Tibial nerve (tissue), 4 donors: Measurements from ENCODE around the gene DYNC1H1. TPM values are rescaled to one million over a fixed set of nuclear protein-coding genes. Genes with fewer than 3 reads are reported as not detected.

Experiments used
- DNase-seq, 2 donors: peaks; one replicate each; pipeline ENCODE4 v3.0.0-alpha.2; 2019; ENCODE audit warnings: low spot score in 2 of 2
- H3K27ac ChIP-seq, 4 donors: fragments of 200-600 bp; sonication (generic) in 3 of 4; one replicate each; pipeline ENCODE4 v1.5.1; 2017 to 2019; ENCODE audit warnings: mild to moderate bottlenecking in 1 of 4
- H3K27me3 ChIP-seq, 2 donors: fragments of 200-600 bp; sonication (generic) in 1 of 2; one replicate each; pipeline versions ENCODE4 v1.5.1 to v1.6.0; 2017 to 2019
- H3K36me3 ChIP-seq, 3 donors: fragments of 200-600 bp; sonication (generic); one replicate each; pipeline ENCODE4 v1.5.1; 2018 to 2019
- H3K4me1 ChIP-seq, 4 donors: fragments of 200-600 bp; sonication (generic) in 3 of 4; one replicate each; pipeline ENCODE4 v1.5.1; 2017 to 2019
- H3K4me3 ChIP-seq, 4 donors: fragments of 200-600 bp; sonication (generic) in 3 of 4; one replicate each; pipeline ENCODE4 v1.5.1; 2017 to 2019; ENCODE audit warnings: mild to moderate bottlenecking in 1 of 4, moderate library complexity in 1 of 4
- H3K9me3 ChIP-seq, 4 donors: fragments of 200-600 bp; sonication (generic) in 3 of 4; one replicate each; pipeline ENCODE4 v1.5.1; 2017 to 2019
- EP300 ChIP-seq, 2 donors: sonication (generic); formaldehyde crosslinking; IDR thresholded peaks; one replicate each; pipeline ENCODE4 v1.6.1; 2017; ENCODE audit warnings: antibody characterized with exemption in 2 of 2, mild to moderate bottlenecking in 1 of 2
- POLR2A ChIP-seq, 2 donors: fragments of 450-650 bp; IDR thresholded peaks; one replicate each; pipeline ENCODE4 v1.6.1; 2017; ENCODE audit warnings: antibody characterized with exemption in 2 of 2, mild to moderate bottlenecking in 2 of 2, moderate library complexity in 2 of 2
- WGBS, 2 donors: methylation state at CpG; one replicate each; pipeline ENCODE4 v1.1.5; 2018; 5-methylcytosine and 5-hydroxymethylcytosine counted together
- total RNA-seq, 4 donors: library from RNA; depleted of rRNA; stranded (reverse); fragments of >200 nt; gene quantifications; one replicate each; pipeline ENCODE4 v1.1.0, GENCODE V29; 2016
- TF ChIP-seq, protein P1 (sequence below), 5 experiments: fragments of 200-600 bp in 3 of 5; fragments of 450-650 bp in 2 of 5; sonication (generic) in 3 of 5; IDR thresholded peaks; one replicate each; pipeline ENCODE4 v1.5.1; 2016 to 2019; ENCODE audit warnings: antibody characterized with exemption in 5 of 5, mild to moderate bottlenecking in 3 of 5, moderate library complexity in 2 of 5

The DYNC1H1 gene
- total RNA-seq, 4 donors from 2014 or later: 506 to 690 (median 631) TPM

DNA sequence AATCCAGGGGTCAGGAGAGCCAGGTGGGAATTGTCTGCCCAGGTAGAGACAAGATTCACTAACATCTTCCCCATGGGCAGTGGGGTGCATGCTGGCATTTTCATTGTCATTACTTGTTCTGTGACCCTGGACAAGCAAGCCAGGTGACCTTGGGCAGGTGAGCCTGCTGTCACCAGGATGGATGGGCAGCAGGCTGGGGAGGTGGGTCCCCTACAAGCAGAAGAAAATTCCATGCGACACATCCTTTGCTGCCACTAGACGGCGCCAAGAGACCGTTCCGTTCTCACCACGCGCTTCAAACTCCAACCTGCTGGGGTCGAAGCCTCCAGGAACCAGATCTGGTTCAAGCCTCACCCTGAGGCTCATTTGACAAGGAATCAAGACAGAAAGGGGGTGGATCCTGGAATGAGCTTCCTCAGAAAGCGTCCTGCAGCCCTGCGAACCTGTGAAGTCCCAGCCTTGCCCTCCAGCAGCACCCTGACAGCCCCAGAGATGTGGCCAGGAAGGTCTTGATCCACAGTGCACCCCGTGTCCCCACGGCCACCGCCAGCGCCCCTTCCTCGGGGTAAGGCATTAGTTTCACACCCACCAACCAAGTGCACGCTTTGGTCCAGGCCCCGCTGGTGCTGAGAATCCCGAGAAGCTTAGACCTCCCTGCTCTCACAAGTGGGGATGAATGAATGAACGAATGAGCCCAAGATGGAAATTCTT, 3.2 kb upstream of the DYNC1H1 start:
- Histone ChIP-seq H3K27me3 (no peaks in the 10 kb centered on the region), H3K4me3 (no peak overlapping the region), H3K9me3 (no peaks in the 10 kb centered on the region), H3K36me3 (peaks cover 0 to 2% (median 0%) of the 10 kb centered on the region in 3 donors), H3K4me1 (peaks cover 0 to 34% (median 6%) of the 10 kb centered on the region in 4 donors), H3K27ac (no peak overlapping the region)
- 36% methylated on average over 19 of the region's 19 CpGs for WGBS, 2 donors
- TF ChIP-seq, protein P1, sequence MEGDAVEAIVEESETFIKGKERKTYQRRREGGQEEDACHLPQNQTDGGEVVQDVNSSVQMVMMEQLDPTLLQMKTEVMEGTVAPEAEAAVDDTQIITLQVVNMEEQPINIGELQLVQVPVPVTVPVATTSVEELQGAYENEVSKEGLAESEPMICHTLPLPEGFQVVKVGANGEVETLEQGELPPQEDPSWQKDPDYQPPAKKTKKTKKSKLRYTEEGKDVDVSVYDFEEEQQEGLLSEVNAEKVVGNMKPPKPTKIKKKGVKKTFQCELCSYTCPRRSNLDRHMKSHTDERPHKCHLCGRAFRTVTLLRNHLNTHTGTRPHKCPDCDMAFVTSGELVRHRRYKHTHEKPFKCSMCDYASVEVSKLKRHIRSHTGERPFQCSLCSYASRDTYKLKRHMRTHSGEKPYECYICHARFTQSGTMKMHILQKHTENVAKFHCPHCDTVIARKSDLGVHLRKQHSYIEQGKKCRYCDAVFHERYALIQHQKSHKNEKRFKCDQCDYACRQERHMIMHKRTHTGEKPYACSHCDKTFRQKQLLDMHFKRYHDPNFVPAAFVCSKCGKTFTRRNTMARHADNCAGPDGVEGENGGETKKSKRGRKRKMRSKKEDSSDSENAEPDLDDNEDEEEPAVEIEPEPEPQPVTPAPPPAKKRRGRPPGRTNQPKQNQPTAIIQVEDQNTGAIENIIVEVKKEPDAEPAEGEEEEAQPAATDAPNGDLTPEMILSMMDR (IDR thresholded peaks at IDR 0.05): peak; percentile 71 to 89 (median 77)
- TF ChIP-seq EP300 (IDR thresholded peaks at IDR 0.05) (peak in 1 of 2 donors; percentile 35), POLR2A (IDR thresholded peaks at IDR 0.05) (no peak)
- peak; percentile 31 to 62 for DNase-seq

DNA sequence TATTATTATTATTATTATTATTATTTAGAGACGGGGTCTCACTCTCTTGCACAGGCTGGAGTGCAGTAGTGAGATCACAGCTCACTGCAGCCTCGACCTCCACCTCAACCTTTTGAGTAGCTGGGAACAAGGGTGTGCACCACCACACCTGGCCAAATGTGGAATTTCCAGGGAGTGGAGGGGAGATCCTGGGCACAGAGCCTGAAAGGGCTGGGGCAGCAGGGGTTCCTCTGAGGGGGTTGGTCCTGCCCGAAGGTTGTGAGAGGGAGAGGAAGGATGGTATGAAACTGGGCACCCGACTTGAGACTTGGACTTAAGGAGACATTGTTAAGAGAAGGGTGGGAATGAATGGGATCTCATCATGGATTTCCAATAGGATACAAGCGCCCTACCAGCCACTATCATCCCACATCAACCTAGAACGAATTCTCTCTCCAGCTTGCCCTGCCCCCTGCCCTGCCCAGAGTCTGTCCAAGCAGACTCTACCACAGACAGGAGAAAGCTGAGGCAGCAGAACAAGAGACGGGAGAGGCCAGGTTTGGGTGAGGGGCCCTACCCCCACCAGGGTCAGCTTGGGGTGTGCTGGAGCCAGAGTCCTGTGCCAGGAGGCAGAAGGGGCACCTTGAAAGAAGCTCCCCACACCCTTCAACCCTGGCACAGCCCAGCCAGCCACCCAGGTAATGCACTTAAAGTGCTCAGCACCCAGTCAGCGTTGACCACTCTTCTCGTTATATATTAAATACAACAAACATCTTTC, 2.4 kb upstream of the DYNC1H1 start:
- Histone ChIP-seq H3K4me3 (no peak overlapping the region), H3K27me3 (no peaks in the 10 kb centered on the region), H3K4me1 (peaks cover 0 to 42% (median 12%) of the 10 kb centered on the region in 4 donors), H3K9me3 (no peaks in the 10 kb centered on the region), H3K36me3 (no peaks in the 10 kb centered on the region), H3K27ac (peak overlapping the region in 1 of 4 donors; percentile 31)
- no peak for DNase-seq
- TF ChIP-seq, protein P1 (IDR thresholded peaks at IDR 0.05): no peak
- TF ChIP-seq POLR2A (IDR thresholded peaks at IDR 0.05) (no peak), EP300 (IDR thresholded peaks at IDR 0.05) (no peak)
- WGBS, 2 donors: 83 to 87% methylated on average over 9 of the region's 9 CpGs

DNA sequence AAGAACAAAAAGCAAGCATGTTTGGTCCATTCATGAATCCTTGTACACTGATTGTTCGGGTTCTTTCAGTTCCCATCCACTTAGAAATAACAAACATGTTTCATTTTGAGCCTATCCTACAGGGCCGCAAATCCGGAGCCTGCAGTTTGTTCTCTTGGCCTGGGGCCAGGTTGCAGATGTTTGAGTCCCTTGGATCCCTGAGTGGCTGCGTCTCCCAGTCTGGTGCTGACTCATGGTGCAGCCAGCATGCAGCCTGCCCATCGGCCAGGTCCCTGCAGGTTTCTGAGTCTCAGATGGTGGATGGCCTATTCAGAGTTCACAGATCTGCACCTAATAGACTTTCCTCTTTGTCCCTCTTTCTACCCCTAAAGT, 1.9 kb upstream of the DYNC1H1 start:
- Histone ChIP-seq H3K36me3 (no peaks in the 10 kb centered on the region), H3K9me3 (no peaks in the 10 kb centered on the region), H3K4me1 (peaks cover 0 to 46% (median 16%) of the 10 kb centered on the region in 4 donors), H3K27me3 (no peaks in the 10 kb centered on the region), H3K4me3 (no peak overlapping the region), H3K27ac (peak overlapping the region in 1 of 4 donors; percentile 31)
- peak; percentile 47 to 58 for DNase-seq
- no peak for TF ChIP-seq EP300 (IDR thresholded peaks at IDR 0.05)
- TF ChIP-seq, protein P1 (IDR thresholded peaks at IDR 0.05): no peak
- no peak for TF ChIP-seq POLR2A (IDR thresholded peaks at IDR 0.05)
- 61% methylated on average over 4 to 5 of the region's 5 CpGs for WGBS, 2 donors

DNA sequence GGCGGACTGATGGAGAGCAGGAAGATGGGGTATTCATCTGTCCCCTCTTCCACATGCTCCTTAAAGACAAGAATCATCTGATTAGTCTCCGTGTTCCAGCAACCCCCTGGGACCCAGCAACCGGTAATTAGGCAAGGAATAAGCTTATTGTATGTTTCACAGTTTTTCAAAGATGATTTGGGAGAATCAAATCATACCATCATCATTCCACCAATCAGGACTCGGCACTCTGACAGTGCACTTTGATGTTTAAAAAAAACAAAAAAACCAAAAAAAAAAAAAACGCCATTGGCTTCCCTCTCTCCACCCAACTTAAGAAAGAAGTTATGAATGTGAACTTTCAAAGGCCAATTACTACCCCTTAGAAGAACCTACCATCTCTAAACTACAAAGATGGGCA, 1.3 kb upstream of the DYNC1H1 start:
- H3K27ac ChIP-seq: no peak overlapping the region
- no peaks in the 10 kb centered on the region for H3K27me3 ChIP-seq
- no peaks in the 10 kb centered on the region for H3K36me3 ChIP-seq
- DNase-seq: no peak
- no peak overlapping the region for H3K4me3 ChIP-seq
- TF ChIP-seq EP300 (IDR thresholded peaks at IDR 0.05): no peak
- TF ChIP-seq, protein P1 (IDR thresholded peaks at IDR 0.05): no peak
- no peak for TF ChIP-seq POLR2A (IDR thresholded peaks at IDR 0.05)
- WGBS, 2 donors: 79 to 84% methylated on average over 5 of the region's 5 CpGs
- peaks cover 0 to 52% (median 17%) of the 10 kb centered on the region in 4 donors for H3K4me1 ChIP-seq
- no peaks in the 10 kb centered on the region for H3K9me3 ChIP-seq
